ENCODE results near the gene KCTD10.

KCTD10 gene

DNA sequence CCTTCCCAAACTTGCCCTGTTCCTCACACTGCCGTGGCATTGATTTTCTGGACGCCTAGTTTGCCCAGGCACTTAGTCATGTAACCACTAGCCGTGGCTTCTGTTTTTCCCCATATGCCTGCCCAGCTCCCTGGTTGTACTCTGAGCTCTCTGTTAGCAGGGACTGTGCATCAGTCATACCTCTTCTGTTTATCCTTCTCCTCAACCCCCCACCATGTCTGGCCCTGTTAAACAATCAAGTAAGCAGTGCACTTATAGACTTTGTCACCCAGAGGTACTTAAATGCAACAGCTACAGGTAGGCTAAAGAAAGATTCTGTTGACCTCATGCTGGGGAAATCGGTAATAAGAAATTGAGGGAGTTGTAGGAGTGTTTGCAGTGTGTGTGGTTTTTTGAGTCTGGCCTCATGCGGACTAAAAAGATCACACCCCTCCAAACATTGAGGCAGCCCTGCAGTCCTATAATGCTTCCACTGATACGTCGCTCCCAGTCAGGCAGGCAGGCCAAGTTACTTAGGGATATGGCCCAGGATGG is 17.3 kb upstream of the KCTD10 start:
- no peak overlapping the region for H3K27ac ChIP-seq (ENCODE audit: low read depth, low read length)
- no peaks in the 10 kb centered on the region for H3K79me2 ChIP-seq (ENCODE audit: control insufficient read depth, insufficient read depth, low read length, unreplicated experiment)
- no peaks in the 10 kb centered on the region for H3K27me3 ChIP-seq (ENCODE audit: insufficient read depth, low read length)
- peaks cover 22% of the 10 kb centered on the region for H3K36me3 ChIP-seq (ENCODE audit: insufficient read depth, low read length)
- H3K4me1 ChIP-seq (ENCODE audit: control insufficient read depth, insufficient read depth, low read length, unreplicated experiment) = no peaks in the 10 kb centered on the region
- H2AFZ ChIP-seq (ENCODE audit: low read length, unreplicated experiment) = no peak overlapping the region
- H3K4me3 ChIP-seq (ENCODE audit: low read depth, low read length) = no peak overlapping the region

GRCh38 chr12:109493938-109494337 is 16.8 kb upstream of the KCTD10 start:
- Histone ChIP-seq H3K36me3 (ENCODE audit: insufficient read depth, low read length) (peaks cover 22% of the 10 kb centered on the region), H3K4me3 (ENCODE audit: low read depth, low read length) (no peak overlapping the region), H2AFZ (ENCODE audit: low read length, unreplicated experiment) (no peak overlapping the region), H3K27ac (ENCODE audit: low read depth, low read length) (no peak overlapping the region), H3K79me2 (ENCODE audit: control insufficient read depth, insufficient read depth, low read length, unreplicated experiment) (no peaks in the 10 kb centered on the region), H3K4me1 (ENCODE audit: control insufficient read depth, insufficient read depth, low read length, unreplicated experiment) (no peaks in the 10 kb centered on the region), H3K27me3 (ENCODE audit: insufficient read depth, low read length) (no peaks in the 10 kb centered on the region)

- H3K79me2 ChIP-seq (ENCODE audit: control insufficient read depth, insufficient read depth, low read length, unreplicated experiment) = no peaks in the 10 kb centered on the region
- H3K27me3 ChIP-seq (ENCODE audit: insufficient read depth, low read length) = no peaks in the 10 kb centered on the region
- no peak overlapping the region for H3K27ac ChIP-seq (ENCODE audit: low read depth, low read length)
- H2AFZ ChIP-seq (ENCODE audit: low read length, unreplicated experiment) = no peak overlapping the region
- peaks cover 22% of the 10 kb centered on the region for H3K36me3 ChIP-seq (ENCODE audit: insufficient read depth, low read length)
- no peak overlapping the region for H3K4me3 ChIP-seq (ENCODE audit: low read depth, low read length)
- H3K4me1 ChIP-seq (ENCODE audit: control insufficient read depth, insufficient read depth, low read length, unreplicated experiment) = no peaks in the 10 kb centered on the region
Measured at GRCh38 chr12:109493090-109493489, 16.0 kb upstream of the KCTD10 start.

DNA sequence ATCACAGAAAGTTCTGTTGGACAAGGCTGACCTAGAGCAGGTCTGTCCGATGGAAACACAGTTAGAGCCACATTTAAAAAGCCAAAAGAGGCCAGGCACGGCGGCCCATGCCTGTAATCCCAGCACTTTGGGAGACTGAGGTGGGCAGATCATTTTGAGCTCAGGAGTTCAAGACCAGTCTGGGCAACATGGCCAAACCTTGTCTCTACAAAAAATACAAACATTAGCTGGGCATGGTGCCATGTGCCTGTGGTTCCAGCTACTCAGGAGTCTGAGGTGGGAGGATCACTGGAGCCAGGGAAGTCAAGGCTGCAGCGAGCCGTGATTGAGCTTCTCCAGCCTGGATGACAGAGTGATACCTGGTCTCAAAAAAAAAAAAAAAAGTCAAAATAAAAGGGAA is 15.3 kb upstream of the KCTD10 start:
- Histone ChIP-seq H2AFZ (ENCODE audit: low read length, unreplicated experiment) (no peak overlapping the region), H3K4me1 (ENCODE audit: control insufficient read depth, insufficient read depth, low read length, unreplicated experiment) (no peaks in the 10 kb centered on the region), H3K27ac (ENCODE audit: low read depth, low read length) (no peak overlapping the region), H3K27me3 (ENCODE audit: insufficient read depth, low read length) (no peaks in the 10 kb centered on the region), H3K79me2 (ENCODE audit: control insufficient read depth, insufficient read depth, low read length, unreplicated experiment) (no peaks in the 10 kb centered on the region), H3K4me3 (ENCODE audit: low read depth, low read length) (no peak overlapping the region), H3K36me3 (ENCODE audit: insufficient read depth, low read length) (peaks cover 19% of the 10 kb centered on the region)

- H3K4me3 ChIP-seq (ENCODE audit: low read depth, low read length) = no peak overlapping the region
- H3K79me2 ChIP-seq (ENCODE audit: control insufficient read depth, insufficient read depth, low read length, unreplicated experiment) = no peaks in the 10 kb centered on the region
- H3K27ac ChIP-seq (ENCODE audit: low read depth, low read length) = no peak overlapping the region
- H2AFZ ChIP-seq (ENCODE audit: low read length, unreplicated experiment) = no peak overlapping the region
- H3K36me3 ChIP-seq (ENCODE audit: insufficient read depth, low read length) = peaks cover 22% of the 10 kb centered on the region
- no peaks in the 10 kb centered on the region for H3K27me3 ChIP-seq (ENCODE audit: insufficient read depth, low read length)
- H3K4me1 ChIP-seq (ENCODE audit: control insufficient read depth, insufficient read depth, low read length, unreplicated experiment) = no peaks in the 10 kb centered on the region
Measured at GRCh38 chr12:109491671-109492070, 14.6 kb upstream of the KCTD10 start.

GRCh38 chr12:109489955-109490565 is 13.0 kb upstream of the KCTD10 start:
- Histone ChIP-seq H3K36me3 (ENCODE audit: insufficient read depth, low read length) (peaks cover 29% of the 10 kb centered on the region), H2AFZ (ENCODE audit: low read length, unreplicated experiment) (no peak overlapping the region), H3K27me3 (ENCODE audit: insufficient read depth, low read length) (no peaks in the 10 kb centered on the region), H3K79me2 (ENCODE audit: control insufficient read depth, insufficient read depth, low read length, unreplicated experiment) (no peaks in the 10 kb centered on the region), H3K27ac (ENCODE audit: low read depth, low read length) (no peak overlapping the region), H3K4me1 (ENCODE audit: control insufficient read depth, insufficient read depth, low read length, unreplicated experiment) (no peaks in the 10 kb centered on the region), H3K4me3 (ENCODE audit: low read depth, low read length) (no peak overlapping the region)

- Histone ChIP-seq H3K27me3 (ENCODE audit: insufficient read depth, low read length) (no peaks in the 10 kb centered on the region), H2AFZ (ENCODE audit: low read length, unreplicated experiment) (no peak overlapping the region), H3K36me3 (ENCODE audit: insufficient read depth, low read length) (peaks cover 33% of the 10 kb centered on the region), H3K4me3 (ENCODE audit: low read depth, low read length) (no peak overlapping the region), H3K27ac (ENCODE audit: low read depth, low read length) (no peak overlapping the region), H3K4me1 (ENCODE audit: control insufficient read depth, insufficient read depth, low read length, unreplicated experiment) (no peaks in the 10 kb centered on the region), H3K79me2 (ENCODE audit: control insufficient read depth, insufficient read depth, low read length, unreplicated experiment) (no peaks in the 10 kb centered on the region)
Measured at GRCh38 chr12:109489016-109489954, 12.2 kb upstream of the KCTD10 start.

GRCh38 chr12:109488051-109488665 is 11.1 kb upstream of the KCTD10 start:
- H3K27ac ChIP-seq (ENCODE audit: low read depth, low read length) = no peak overlapping the region
- no peak overlapping the region for H2AFZ ChIP-seq (ENCODE audit: low read length, unreplicated experiment)
- H3K4me1 ChIP-seq (ENCODE audit: control insufficient read depth, insufficient read depth, low read length, unreplicated experiment) = no peaks in the 10 kb centered on the region
- no peaks in the 10 kb centered on the region for H3K27me3 ChIP-seq (ENCODE audit: insufficient read depth, low read length)
- no peak overlapping the region for H3K4me3 ChIP-seq (ENCODE audit: low read depth, low read length)
- no peaks in the 10 kb centered on the region for H3K79me2 ChIP-seq (ENCODE audit: control insufficient read depth, insufficient read depth, low read length, unreplicated experiment)
- H3K36me3 ChIP-seq (ENCODE audit: insufficient read depth, low read length) = peaks cover 38% of the 10 kb centered on the region

DNA sequence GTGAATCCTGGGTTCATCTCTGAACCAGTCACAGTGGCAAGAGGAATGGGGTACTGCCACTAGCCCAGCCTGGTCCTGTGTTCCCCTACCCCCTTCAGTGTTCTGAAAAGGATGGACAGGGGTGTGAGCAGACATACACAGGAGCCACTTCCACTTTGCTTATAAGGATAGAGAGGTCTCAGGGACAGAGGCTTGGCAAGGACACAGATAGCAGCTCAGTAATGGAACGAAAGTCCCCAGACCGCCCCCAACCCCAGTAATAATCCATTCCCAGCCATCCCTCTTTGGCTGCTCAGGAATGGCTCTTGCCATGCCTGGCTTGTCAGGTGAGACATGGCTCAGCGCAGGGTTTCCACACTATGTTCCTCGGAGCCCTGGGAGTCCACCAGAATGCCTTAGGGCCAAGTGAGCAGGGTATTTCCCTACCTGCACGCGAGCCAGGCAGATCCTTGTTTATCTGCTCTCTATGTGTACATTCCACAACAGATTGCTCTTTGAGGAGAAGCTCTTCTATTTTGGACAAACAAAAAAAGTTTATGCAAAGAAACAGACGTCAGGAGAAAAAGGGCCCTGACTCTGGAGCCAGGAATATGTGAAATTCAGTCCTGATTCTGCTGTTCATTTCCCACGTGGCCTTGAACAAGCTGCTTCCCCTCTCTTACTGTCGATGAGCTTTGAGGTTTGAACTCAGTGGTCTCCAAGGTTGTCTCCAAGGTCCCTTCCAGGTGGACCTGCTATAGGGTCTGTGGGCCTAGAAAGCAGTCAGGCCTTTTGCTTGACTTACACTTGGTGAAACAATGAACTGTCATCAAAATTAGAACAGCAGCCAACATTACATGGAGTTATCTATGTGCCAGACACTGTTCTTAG is 10.3 kb upstream of the KCTD10 start:
- H3K27ac ChIP-seq (ENCODE audit: low read depth, low read length) = no peak overlapping the region
- H3K27me3 ChIP-seq (ENCODE audit: insufficient read depth, low read length) = no peaks in the 10 kb centered on the region
- H3K4me3 ChIP-seq (ENCODE audit: low read depth, low read length) = no peak overlapping the region
- no peaks in the 10 kb centered on the region for H3K4me1 ChIP-seq (ENCODE audit: control insufficient read depth, insufficient read depth, low read length, unreplicated experiment)
- no peak overlapping the region for H2AFZ ChIP-seq (ENCODE audit: low read length, unreplicated experiment)
- peaks cover 34% of the 10 kb centered on the region for H3K36me3 ChIP-seq (ENCODE audit: insufficient read depth, low read length)
- no peaks in the 10 kb centered on the region for H3K79me2 ChIP-seq (ENCODE audit: control insufficient read depth, insufficient read depth, low read length, unreplicated experiment)

DNA sequence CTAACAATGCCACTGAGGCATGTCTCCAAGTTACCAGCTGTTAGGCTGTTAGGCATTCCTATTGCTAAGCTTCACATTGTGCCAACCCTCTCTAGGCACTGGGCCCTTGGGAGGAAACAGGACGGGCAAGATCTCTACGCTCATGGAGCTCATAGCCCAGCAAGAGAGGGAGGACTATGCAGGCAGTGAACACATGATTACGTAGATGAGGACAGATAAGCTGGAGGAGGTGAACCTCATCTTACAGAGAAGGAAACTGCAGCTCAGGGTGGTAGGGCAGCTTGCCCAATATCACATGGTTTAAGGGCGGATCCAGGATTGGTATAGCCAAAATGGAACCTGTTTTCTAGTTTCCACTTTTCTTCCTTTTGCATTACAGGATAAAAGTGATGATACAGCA is 8.1 kb upstream of the KCTD10 start:
- H3K27me3 ChIP-seq (ENCODE audit: insufficient read depth, low read length) = no peaks in the 10 kb centered on the region
- no peaks in the 10 kb centered on the region for H3K4me1 ChIP-seq (ENCODE audit: control insufficient read depth, insufficient read depth, low read length, unreplicated experiment)
- no peak overlapping the region for H3K27ac ChIP-seq (ENCODE audit: low read depth, low read length)
- H3K36me3 ChIP-seq (ENCODE audit: insufficient read depth, low read length) = peaks cover 25% of the 10 kb centered on the region
- no peak overlapping the region for H3K4me3 ChIP-seq (ENCODE audit: low read depth, low read length)
- no peak overlapping the region for H2AFZ ChIP-seq (ENCODE audit: low read length, unreplicated experiment)
- H3K79me2 ChIP-seq (ENCODE audit: control insufficient read depth, insufficient read depth, low read length, unreplicated experiment) = no peaks in the 10 kb centered on the region
